ENCODE measurements around the gene CD96.

GRCh38 chr3:111676211-111677006, 134.4 kb downstream of the CD96 start:
- TF ChIP-seq POLR2A (IDR thresholded peaks at IDR 0.05) (no peak), CTCF (IDR thresholded peaks at IDR 0.05) (no peak), EP300 (IDR thresholded peaks at IDR 0.05) (no peak)

Data from ovary (tissue), 3 donors.